Measurements from ENCODE around the gene CNTNAP2. TPM values are rescaled to one million over a fixed set of nuclear protein-coding genes. Genes with fewer than 3 reads are reported as not detected.

Gene CNTNAP2
- total and polyA plus RNA-seq, 9 of the 15 experiments (the other 6 are each of a cell fraction or from before 2014, with no cell fraction given), result 0.04 to 0.62 (median 0.09) TPM; not detected in 4

GRCh38 chr7:146636581-146636980, 520.0 kb downstream of the CNTNAP2 start:
- Histone ChIP-seq H3K27ac (ENCODE audit: extremely low read depth, low read depth, low read length) (no peak overlapping the region), H3K36me3 (ENCODE audit: control insufficient read depth, insufficient read depth, low read length) (no peaks in the 10 kb centered on the region), H3K9me1 (ENCODE audit: control insufficient read depth, insufficient read depth, low read length) (no peaks in the 10 kb centered on the region), H3K79me2 (ENCODE audit: control insufficient read depth, insufficient read depth, low read length) (no peaks in the 10 kb centered on the region), H3K4me1 (replicated peaks in 1 of 2; ENCODE audit: control insufficient read depth in 2 of 2, insufficient read depth in 2 of 2, low read length in 2 of 2) (no peaks in the 10 kb centered on the region), H3K4me2 (ENCODE audit: insufficient read depth, low read length) (no peak overlapping the region), H3K27me3 (ENCODE audit: control insufficient read depth in 2 of 2, insufficient read depth in 2 of 2, low read length in 2 of 2) (no peaks in the 10 kb centered on the region), H3K4me3 (no peak overlapping the region), H4K20me1 (replicated peaks; ENCODE audit: control insufficient read depth, insufficient read depth, low read length) (no peaks in the 10 kb centered on the region), H2AFZ (ENCODE audit: low read depth, low read length) (no peak overlapping the region), H3K9ac (ENCODE audit: insufficient read depth in 1 of 2, low read depth in 2 of 2, low read length in 2 of 2) (no peak overlapping the region), H3K9me3 (replicated peaks; ENCODE audit: control insufficient read depth, insufficient read depth, low read depth, low read length) (no peaks in the 10 kb centered on the region)
- WGBS (ENCODE audit: insufficient coverage, low coverage, missing lambda C conversion rate), result 0% methylated on average over 4 of the region's 4 CpGs
- TF ChIP-seq RBBP5 (IDR thresholded peaks at IDR 0.05; ENCODE audit: borderline replicate concordance, insufficient read depth, low read length, poor library complexity, severe bottlenecking) (no peak), XRCC5 (IDR thresholded peaks at IDR 0.05; ENCODE audit: low read depth, low read length) (no peak), SRF (CRISPR knock-in tag; IDR thresholded peaks at IDR 0.05) (no peak), YY1 (IDR thresholded peaks at IDR 0.05; ENCODE audit: borderline replicate concordance in 1 of 3, control insufficient read depth in 1 of 3, extremely low read depth in 1 of 3, insufficient read depth in 3 of 3, insufficient read length in 1 of 3, insufficient replicate concordance in 2 of 3, low read depth in 1 of 3, low read length in 2 of 3) (no peak), DNMT1 (IDR thresholded peaks at IDR 0.05) (no peak), RBM25 (IDR thresholded peaks at IDR 0.05; ENCODE audit: low read depth, low read length, severe bottlenecking) (no peak), FOXO4 (CRISPR knock-in tag; IDR thresholded peaks at IDR 0.05) (no peak), MLX (CRISPR knock-in tag; conservative IDR thresholded peaks at IDR 0.05) (no peak), NFATC3 (IDR thresholded peaks at IDR 0.05) (no peak), RAD51 (IDR thresholded peaks at IDR 0.05; ENCODE audit: borderline replicate concordance, low read depth) (no peak), POLR3A (IDR thresholded peaks at IDR 0.05; ENCODE audit: borderline replicate concordance, extremely low read depth, insufficient read depth, insufficient read length) (no peak), RBM15 (IDR thresholded peaks at IDR 0.05; ENCODE audit: insufficient read depth, low read length) (no peak)
- FAIRE-seq (no peak), DNase-seq (ENCODE audit: extremely low read depth in 1 of 4, low spot score in 3 of 4) (no peak), ATAC-seq (no peak)
- POLR2A ChIA-PET, result no interaction called here
- CTCF ChIA-PET (ENCODE audit: low intra/inter-chr PET ratio), result no interaction called here
- BruUV-seq (replicated peaks), result no TSS peak
- intact Hi-C loops (cut with micrococcal nuclease) (no loop called here), in situ Hi-C loops (cut with MboI) (no loop called here)
